T-cell (primary cell): Measurements from ENCODE around the gene UCHL5. TPM values are rescaled to one million over a fixed set of nuclear protein-coding genes. Genes with fewer than 3 reads are reported as not detected.

Experiments used
- ATAC-seq, 4 experiments: fragments of 200-7000 bp in 3 of 4; fragments of 150-1000 bp in 1 of 4; cut with Tn5 transposase; replicated peaks in 1 of 4; 1 replicate in 3 of 4; 2 replicates in 1 of 4; pipeline ENCODE4 v1.10.0; 2021; ENCODE audit warnings: moderate library complexity in 3 of 4, mild to moderate bottlenecking in 2 of 4, moderate number of reproducible peaks in 1 of 4
- CTCF ChIA-PET, 2 donors: fragments of 300-600 bp; sonication (Branson Sonifier 250); formaldehyde crosslinking; loops; one replicate each; lab custom pipeline; 2022; ENCODE audit warnings: antibody characterized with exemption in 2 of 2; lab: Charles Lee
- POLR2A ChIA-PET, 2 donors: fragments of 300-600 bp; sonication (Branson Sonifier 250); formaldehyde crosslinking; loops; one replicate each; lab custom pipeline; 2022; ENCODE audit warnings: antibody characterized with exemption in 2 of 2; lab: Charles Lee
- DNase-seq, 35 experiments: peaks; one replicate each; pipeline versions ENCODE4 v3.0.0 to v3.0.0-alpha.2; 2013 to 2023
- H3K27ac ChIP-seq: one replicate; pipeline ENCODE4 v1.5.1; 2013; ENCODE audit warnings: low read length
- H3K27me3 ChIP-seq, 2 experiments: replicated peaks in 1 of 2; 1 replicate in 1 of 2; 2 replicates in 1 of 2; pipeline versions ENCODE4 v1.6.1 to v1.7.0; 2013; ENCODE audit warnings: low read length in 1 of 2, mixed read lengths in 1 of 2; ENCODE audit not compliant: control insufficient read depth in 2 of 2, insufficient read depth in 2 of 2; ENCODE audit errors: extremely low read depth in 1 of 2
- H3K36me3 ChIP-seq, 2 donors: 1 replicate in 1 of 2; 2 replicates in 1 of 2; pipeline versions ENCODE4 v1.6.1 to v1.7.0; 2013; ENCODE audit warnings: low read length in 1 of 2; ENCODE audit not compliant: control insufficient read depth in 2 of 2, insufficient read depth in 1 of 2; ENCODE audit errors: extremely low read depth in 1 of 2
- H3K4me1 ChIP-seq, 2 experiments: 1 replicate in 1 of 2; 2 replicates in 1 of 2; pipeline versions ENCODE4 v1.6.1 to v1.7.0; 2013; ENCODE audit warnings: low read length in 2 of 2, mixed read lengths in 1 of 2; ENCODE audit not compliant: insufficient read depth in 2 of 2, control insufficient read depth in 1 of 2; ENCODE audit errors: extremely low read depth in 1 of 2
- H3K4me3 ChIP-seq, 2 donors: 1 replicate in 1 of 2; 2 replicates in 1 of 2; pipeline versions ENCODE4 v1.5.1 to v1.7.0; 2013; ENCODE audit warnings: mild to moderate bottlenecking in 2 of 2, low read length in 1 of 2, moderate library complexity in 1 of 2; ENCODE audit not compliant: control insufficient read depth in 1 of 2; ENCODE audit errors: extremely low read depth in 1 of 2
- H3K9me3 ChIP-seq: 2 replicates; pipeline ENCODE4 v1.7.0; 2013
- H3K27ac Mint-ChIP-seq, 2 donors: one replicate each; pipeline ENCODE4 v1.8.0; 2020 to 2021; ENCODE audit warnings: mild to moderate bottlenecking in 2 of 2, mixed read lengths in 2 of 2
- H3K27me3 Mint-ChIP-seq, 2 donors: one replicate each; pipeline ENCODE4 v1.8.0; 2021 to 2022; ENCODE audit warnings: mixed read lengths in 2 of 2
- H3K36me3 Mint-ChIP-seq: one replicate; pipeline ENCODE4 v1.8.0; 2021; ENCODE audit warnings: mixed read lengths
- H3K4me1 Mint-ChIP-seq, 3 donors: one replicate each; pipeline ENCODE4 v1.8.0; 2020 to 2022; ENCODE audit warnings: mixed read lengths in 3 of 3, mild to moderate bottlenecking in 1 of 3
- H3K4me3 Mint-ChIP-seq, 3 donors: one replicate each; pipeline ENCODE4 v1.8.0; 2020 to 2022; ENCODE audit warnings: mild to moderate bottlenecking in 3 of 3, mixed read lengths in 3 of 3, moderate library complexity in 3 of 3
- H3K9me3 Mint-ChIP-seq, 3 donors: one replicate each; pipeline ENCODE4 v1.8.0; 2020 to 2022; ENCODE audit warnings: mixed read lengths in 3 of 3
- whole genome bisulfite sequencing: methylation state at CpG from one replicate; pipeline ENCODE4 v1.1.5; 2013; ENCODE audit warnings: missing lambda C conversion rate; ENCODE audit not compliant: insufficient coverage; 5-methylcytosine and 5-hydroxymethylcytosine counted together
- total RNA-seq, 35 experiments: library from RNA in 6 of 35; stranded (reverse) in 6 of 35; fragments of 120-200 nt in 1 of 35; gene quantifications; one replicate each; pipeline versions ENCODE4 v1.2.1 to v1.2.4 and lab custom pipeline; 2013 to 2026

UCHL5 gene
- total RNA-seq, 5 donors from 2014 or later (not counting 1 experiment from before 2014, with no cell fraction given) = 20.8 to 32.2 (median 27.1) TPM

DNA sequence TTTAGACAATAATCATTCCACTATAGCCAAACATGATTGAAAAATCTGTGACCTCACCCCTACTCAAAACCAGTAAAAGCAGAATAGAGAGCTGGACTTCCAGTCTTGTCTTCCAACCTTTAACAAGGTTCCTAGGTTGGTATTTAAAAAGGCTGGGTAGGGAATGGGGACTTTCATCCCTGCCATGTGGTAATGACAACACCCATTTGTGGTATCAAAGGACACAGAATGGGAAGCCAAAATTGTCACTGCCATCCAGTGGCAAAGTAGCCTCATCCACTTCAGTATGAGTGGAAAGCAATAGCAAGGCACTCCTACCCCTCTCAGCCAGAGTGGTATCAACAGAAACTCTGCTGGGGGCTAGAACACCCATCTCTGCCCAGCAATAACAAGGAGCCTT is 33.9 kb downstream of the UCHL5 start:
- Mint-ChIP-seq H3K9me3 (no peaks in the 10 kb centered on the region), H3K4me3 (no peak overlapping the region), H3K27ac (no peak overlapping the region), H3K36me3 (peaks cover 21% of the 10 kb centered on the region), H3K27me3 (no peaks in the 10 kb centered on the region), H3K4me1 (no peaks in the 10 kb centered on the region)
- H3K4me3 ChIP-seq = no peak overlapping the region
- DNase-seq = no peak
- no peak for ATAC-seq
- H3K4me1 ChIP-seq = no peaks in the 10 kb centered on the region
- H3K27ac ChIP-seq = no peak overlapping the region
- peaks cover 0 to 19% of the 10 kb centered on the region in 2 donors for H3K36me3 ChIP-seq
- no peaks in the 10 kb centered on the region for H3K27me3 ChIP-seq
- H3K9me3 ChIP-seq = no peaks in the 10 kb centered on the region
- ChIA-PET POLR2A (no interaction called here), CTCF (no interaction called here)

DNA sequence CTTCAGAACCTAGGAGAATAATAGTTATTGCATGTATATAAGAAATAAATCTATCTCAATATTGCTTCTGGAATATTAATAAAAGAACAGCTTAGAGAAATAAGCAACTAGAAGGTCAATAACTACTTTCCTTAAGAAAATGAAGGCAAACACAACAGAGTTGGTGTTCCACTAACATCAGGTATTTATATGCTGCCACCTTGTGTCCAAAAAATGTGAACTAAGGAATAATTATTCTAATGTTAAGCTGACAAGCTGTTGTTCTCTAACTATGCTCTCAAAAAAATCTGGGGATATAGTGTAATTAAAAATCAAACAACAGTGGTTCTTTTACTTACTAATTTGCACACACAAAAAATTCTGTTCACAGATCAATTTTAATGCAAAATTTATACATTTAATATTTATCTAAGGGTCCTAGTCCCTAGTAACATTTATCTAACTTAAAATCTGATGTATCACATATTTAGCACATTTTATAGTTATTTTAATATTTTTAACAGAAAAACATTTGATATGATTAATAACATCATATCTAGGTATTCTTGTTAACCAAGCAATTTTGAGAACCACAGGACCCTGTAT is 39.6 kb downstream of the UCHL5 start:
- H3K4me3 Mint-ChIP-seq = no peak overlapping the region
- no peaks in the 10 kb centered on the region for H3K9me3 ChIP-seq
- DNase-seq (peak in 2 of 35 experiments; percentile 5 to 61), ATAC-seq (peak in 2 of 4 experiments; percentile 37 to 43)
- no peaks in the 10 kb centered on the region for H3K9me3 Mint-ChIP-seq
- no peak overlapping the region for H3K4me3 ChIP-seq
- no peaks in the 10 kb centered on the region for H3K4me1 ChIP-seq
- no peaks in the 10 kb centered on the region for H3K27me3 ChIP-seq
- H3K27ac Mint-ChIP-seq = no peak overlapping the region
- ChIA-PET POLR2A (interaction anchor here (0.6 to 1.1 kb wide), 3 partner anchors 47 to 212 kb away, joined by 3 to 5 read pairs (median 5); no protein-coding TSS in a partner anchor), CTCF (interaction anchor here (0.6 to 3.5 kb wide), 20 partner anchors 11 to 547 kb away, joined by 3 to 84 read pairs (median 6); partner anchors contain the start of genes RO60 (in 1 of the 2) and UCHL5 (in 1 of the 2))
- no peak overlapping the region for H3K27ac ChIP-seq
- H3K27me3 Mint-ChIP-seq = no peaks in the 10 kb centered on the region
- peaks cover 0 to 9% of the 10 kb centered on the region in 2 donors for H3K36me3 ChIP-seq
- H3K36me3 Mint-ChIP-seq = peaks cover 14% of the 10 kb centered on the region
- H3K4me1 Mint-ChIP-seq = peaks cover 0 to 2% (median 0%) of the 10 kb centered on the region in 3 donors

DNA sequence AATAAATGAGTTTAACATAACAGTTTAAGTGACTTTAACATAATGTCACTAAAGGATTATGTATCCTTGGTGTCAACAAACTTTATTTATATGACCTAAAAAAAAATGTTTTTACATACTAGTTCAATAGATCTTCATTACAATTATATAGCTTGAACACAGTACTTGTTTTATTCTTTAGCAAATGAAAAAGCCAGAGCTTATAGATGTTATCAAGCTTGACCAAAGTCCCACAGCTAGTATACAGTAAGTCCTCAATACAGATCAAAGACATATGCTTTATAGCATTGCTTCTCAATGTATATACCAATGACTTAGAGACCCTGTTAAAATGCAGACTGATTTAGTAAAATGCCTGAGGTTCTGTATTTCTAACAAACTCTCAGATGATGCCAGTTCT is 42.4 kb downstream of the UCHL5 start:
- Histone ChIP-seq H3K36me3 (no peaks in the 10 kb centered on the region), H3K9me3 (no peaks in the 10 kb centered on the region), H3K27me3 (no peaks in the 10 kb centered on the region), H3K4me3 (no peak overlapping the region), H3K4me1 (no peaks in the 10 kb centered on the region), H3K27ac (no peak overlapping the region)
- ChIA-PET POLR2A (no interaction called here), CTCF (interaction anchor here in 1 of 2 donors (0.6 to 1.4 kb wide), 3 partner anchors 13 to 539 kb away, joined by 3 to 7 read pairs (median 3); no protein-coding TSS in a partner anchor)
- no peaks in the 10 kb centered on the region for H3K27me3 Mint-ChIP-seq
- ATAC-seq (no peak), DNase-seq (no peak)
- peaks cover 0 to 2% (median 0%) of the 10 kb centered on the region in 3 donors for H3K4me1 Mint-ChIP-seq
- peaks cover 6% of the 10 kb centered on the region for H3K36me3 Mint-ChIP-seq
- no peaks in the 10 kb centered on the region for H3K9me3 Mint-ChIP-seq
- no peak overlapping the region for H3K27ac Mint-ChIP-seq
- H3K4me3 Mint-ChIP-seq = no peak overlapping the region

GRCh38 chr1:193014400-193014799 is 44.8 kb downstream of the UCHL5 start:
- ChIA-PET POLR2A (interaction anchor here in 1 of 2 donors (0.5 to 0.6 kb wide), 2 partner anchors 182 to 502 kb away, joined by 3 to 6 read pairs; no protein-coding TSS in a partner anchor), CTCF (interaction anchor here in 1 of 2 donors (1.5 to 1.8 kb wide), 2 partner anchors 208 to 210 kb away, joined by 5 to 6 read pairs; no protein-coding TSS in a partner anchor)
- Histone ChIP-seq H3K4me3 (no peak overlapping the region), H3K27ac (no peak overlapping the region), H3K27me3 (no peaks in the 10 kb centered on the region), H3K4me1 (no peaks in the 10 kb centered on the region), H3K36me3 (no peaks in the 10 kb centered on the region), H3K9me3 (no peaks in the 10 kb centered on the region)
- 100% methylated on average over 1 of the region's 2 CpGs for WGBS
- no peak for DNase-seq
- Mint-ChIP-seq H3K27me3 (no peaks in the 10 kb centered on the region), H3K4me3 (no peak overlapping the region), H3K9me3 (no peaks in the 10 kb centered on the region), H3K36me3 (peaks cover 10% of the 10 kb centered on the region), H3K27ac (no peak overlapping the region), H3K4me1 (peaks cover 0 to 2% (median 0%) of the 10 kb centered on the region in 3 donors)
- ATAC-seq = no peak

- Mint-ChIP-seq H3K4me3 (no peak overlapping the region), H3K9me3 (no peaks in the 10 kb centered on the region), H3K27me3 (no peaks in the 10 kb centered on the region), H3K27ac (no peak overlapping the region), H3K4me1 (no peaks in the 10 kb centered on the region), H3K36me3 (peaks cover 10% of the 10 kb centered on the region)
- 100% methylated on average over 4 of the region's 7 CpGs for WGBS
- Histone ChIP-seq H3K9me3 (no peaks in the 10 kb centered on the region), H3K27ac (no peak overlapping the region), H3K36me3 (no peaks in the 10 kb centered on the region), H3K4me1 (no peaks in the 10 kb centered on the region), H3K4me3 (no peak overlapping the region), H3K27me3 (no peaks in the 10 kb centered on the region)
- DNase-seq (no peak), ATAC-seq (no peak)
- POLR2A ChIA-PET = interaction anchor here in 1 of 2 donors (0.5 to 0.6 kb wide), 3 partner anchors 181 to 502 kb away, joined by 3 to 6 read pairs (median 3); no protein-coding TSS in a partner anchor
- CTCF ChIA-PET = interaction anchor here in 1 of 2 donors (1.5 kb wide), 1 partner anchor 207 kb away, joined by 5 read pairs; no protein-coding TSS in a partner anchor
These were observed 45.5 kb downstream of the UCHL5 start for GRCh38 chr1:193013707-193014106.

GRCh38 chr1:193013005-193013404 is 46.2 kb downstream of the UCHL5 start:
- ChIA-PET POLR2A (no interaction called here), CTCF (interaction anchor here in 1 of 2 donors (0.6 to 1.5 kb wide), 2 partner anchors 136 to 206 kb away, joined by 3 to 5 read pairs; no protein-coding TSS in a partner anchor)
- no CpG with 5 or more reads among the region's 2 CpGs for WGBS
- Mint-ChIP-seq H3K4me3 (no peak overlapping the region), H3K36me3 (peaks cover 10% of the 10 kb centered on the region), H3K4me1 (no peaks in the 10 kb centered on the region), H3K27ac (no peak overlapping the region), H3K9me3 (no peaks in the 10 kb centered on the region), H3K27me3 (no peaks in the 10 kb centered on the region)
- no peak overlapping the region for H3K27ac ChIP-seq
- H3K27me3 ChIP-seq = no peaks in the 10 kb centered on the region
- H3K9me3 ChIP-seq = no peaks in the 10 kb centered on the region
- no peaks in the 10 kb centered on the region for H3K36me3 ChIP-seq
- no peaks in the 10 kb centered on the region for H3K4me1 ChIP-seq
- ATAC-seq (no peak), DNase-seq (no peak)
- no peak overlapping the region for H3K4me3 ChIP-seq
